Activated CD4-positive, alpha-beta memory T cell treated with anti-CD3 and anti-CD28 coated beads, Interleukin-2, amount 10 ng/mL, durations not matched to agents 7 days and 5 days (primary cell): ENCODE results near the gene CNBD2. TPM values are rescaled to one million over a fixed set of nuclear protein-coding genes. Genes with fewer than 3 reads are reported as not detected.
"Not testable (repeated sequence)": the region's sequence is repeated elsewhere in the genome, so short reads cannot be mapped to it uniquely, and the experiment has no call there.

Experiments used
- CTCF ChIA-PET: fragments of 350-600 bp; sonication (Branson Sonifier 250); formaldehyde crosslinking; loops from one replicate; lab custom pipeline; 2021; ENCODE audit warnings: antibody characterized with exemption, inconsistent platforms; lab: Charles Lee
- POLR2A ChIA-PET: fragments of 350-600 bp; sonication (Branson Sonifier 250); formaldehyde crosslinking; loops from one replicate; lab custom pipeline; 2021; ENCODE audit warnings: antibody characterized with exemption; lab: Charles Lee
- DNase-seq: peaks from one replicate; pipeline ENCODE4 v3.0.0-alpha.2; 2020
- H3K27ac Mint-ChIP-seq: one replicate; pipeline ENCODE4 v1.8.0; 2021; ENCODE audit warnings: mild to moderate bottlenecking, mixed read lengths
- H3K27me3 Mint-ChIP-seq: one replicate; pipeline ENCODE4 v1.8.0; 2021; ENCODE audit warnings: mixed read lengths
- H3K36me3 Mint-ChIP-seq: one replicate; pipeline ENCODE4 v1.8.0; 2021; ENCODE audit warnings: low read depth, mixed read lengths
- H3K4me1 Mint-ChIP-seq: one replicate; pipeline ENCODE4 v1.8.0; 2021; ENCODE audit warnings: mixed read lengths
- H3K4me3 Mint-ChIP-seq: one replicate; pipeline ENCODE4 v1.8.0; 2021; ENCODE audit warnings: mild to moderate bottlenecking, mixed read lengths
- H3K9me3 Mint-ChIP-seq: one replicate; pipeline ENCODE4 v1.8.0; 2021; ENCODE audit warnings: mixed read lengths
- total RNA-seq, 2 experiments: library from RNA; stranded (reverse); gene quantifications; one replicate each; pipeline ENCODE4 v1.2.3, GENCODE V29; 2021

Gene CNBD2
- 1 to 10 TPM; 4.6 to 5.4 TPM for total RNA-seq

DNA sequence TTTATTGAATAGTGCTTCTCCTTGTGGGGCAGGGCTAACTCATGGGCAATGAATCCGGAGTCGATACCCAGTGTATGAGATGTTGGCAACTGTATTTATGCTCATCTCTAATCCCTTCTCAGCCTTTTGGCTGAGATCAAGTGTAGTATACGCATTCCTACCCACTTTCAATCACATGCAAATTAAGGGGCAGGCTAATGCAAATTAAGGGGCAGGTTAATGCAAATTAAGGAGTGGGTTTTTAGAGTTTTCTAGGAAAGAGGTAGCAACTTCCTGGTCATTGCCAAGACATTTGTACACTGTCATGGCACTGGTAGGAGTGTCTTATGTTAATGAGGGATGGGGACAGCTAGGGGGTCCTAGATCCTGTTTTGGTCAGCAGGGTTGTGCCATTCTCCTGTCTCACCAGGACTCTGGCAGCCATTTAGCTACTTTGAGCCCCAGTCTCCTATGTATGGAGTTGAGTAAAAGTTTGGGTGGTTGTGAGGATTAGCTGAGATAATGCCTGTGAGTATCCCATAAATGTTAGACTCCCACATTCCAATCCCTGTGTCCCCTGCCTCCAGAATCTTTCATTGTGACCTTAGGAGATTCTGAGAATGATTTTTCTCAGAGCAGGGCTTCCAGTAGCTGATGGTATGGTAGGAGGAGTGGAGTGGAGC is at the start of gene CNBD2:
TSS of gene CNBD2 (plus strand) at position 612 of the 662 bp plus-strand sequence. CDS start 173 bp downstream, outside the sequence.
- peaks cover 14% of the 10 kb centered on the region for H3K27me3 Mint-ChIP-seq
- H3K36me3 Mint-ChIP-seq, result no peaks in the 10 kb centered on the region
- H3K27ac Mint-ChIP-seq, result no peak within 1 kb of the TSS
- H3K4me3 Mint-ChIP-seq, result no peak within 1 kb of the TSS
- no peaks in the 10 kb centered on the region for H3K9me3 Mint-ChIP-seq
- no peak for DNase-seq
- H3K4me1 Mint-ChIP-seq, result peaks cover 3% of the 10 kb centered on the region
- CTCF ChIA-PET, result interaction anchor here (0.5 to 1.4 kb wide), 6 partner anchors 13 to 971 kb away, joined by 3 to 4 read pairs (median 3); no protein-coding TSS in a partner anchor
- POLR2A ChIA-PET, result interaction anchor here (0.7 to 1.6 kb wide), 2 partner anchors 14 to 15 kb away, joined by 3 to 4 read pairs; partner anchors contain the start of gene SCAND1

DNA sequence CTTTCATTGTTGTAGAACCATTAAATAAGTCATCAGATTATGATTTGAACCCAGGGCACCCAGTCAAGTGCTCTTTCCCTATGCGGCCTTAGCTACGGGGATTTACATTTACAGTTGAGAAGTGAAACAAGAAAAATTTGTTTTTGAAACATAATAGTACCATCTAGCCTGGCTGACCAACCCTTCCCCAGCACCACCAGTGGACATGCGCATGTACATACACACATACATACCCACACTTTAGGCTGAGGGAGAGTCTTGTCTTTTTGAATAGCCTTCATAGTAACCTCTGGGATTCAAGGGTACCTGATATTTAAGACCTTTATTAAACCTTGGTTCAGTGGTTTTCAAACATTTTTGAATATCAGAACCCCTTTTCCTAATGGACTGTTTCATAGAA is 47.9 kb upstream of the CNBD2 start:
- Mint-ChIP-seq H3K27me3 (no peaks in the 10 kb centered on the region), H3K4me1 (no peaks in the 10 kb centered on the region), H3K9me3 (no peaks in the 10 kb centered on the region), H3K27ac (no peak overlapping the region), H3K4me3 (no peak overlapping the region), H3K36me3 (peaks cover 34% of the 10 kb centered on the region)
- CTCF ChIA-PET, result interaction anchor here (1.4 kb wide), 1 partner anchor 457 kb away, joined by 3 read pairs; no protein-coding TSS in a partner anchor
- no peak for DNase-seq
- POLR2A ChIA-PET, result interaction anchor here (1.5 kb wide), 1 partner anchor 8 kb away, joined by 3 read pairs; no protein-coding TSS in a partner anchor

DNA sequence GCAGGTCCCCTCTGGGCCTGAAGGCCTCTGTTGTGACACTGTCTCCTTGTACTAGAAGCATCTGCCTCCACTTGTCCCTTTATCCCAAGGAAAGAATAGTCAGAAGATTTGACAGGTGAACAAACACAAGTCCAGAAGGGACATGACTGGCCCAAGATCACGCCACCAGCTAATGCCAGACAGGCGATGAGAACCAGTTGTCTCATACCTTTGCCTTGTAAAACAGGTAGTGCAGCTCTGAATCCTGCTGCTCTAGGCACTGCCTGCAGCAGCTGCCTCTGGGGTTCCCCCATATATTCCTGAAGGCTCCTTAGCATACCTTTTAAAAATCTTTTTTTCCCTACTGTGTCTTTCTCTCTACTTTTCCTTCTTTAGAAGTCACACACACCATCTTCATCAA is 39.1 kb upstream of the CNBD2 start:
- peaks cover 33% of the 10 kb centered on the region for H3K36me3 Mint-ChIP-seq
- DNase-seq, result no peak
- no peaks in the 10 kb centered on the region for H3K27me3 Mint-ChIP-seq
- ChIA-PET POLR2A (no interaction called here), CTCF (interaction anchor here (1.0 to 1.4 kb wide), 2 partner anchors 25 to 33 kb away, joined by 4 to 9 read pairs; partner anchors contain the start of gene SCAND1)
- no peak overlapping the region for H3K27ac Mint-ChIP-seq
- H3K9me3 Mint-ChIP-seq, result no peaks in the 10 kb centered on the region
- no peak overlapping the region for H3K4me3 Mint-ChIP-seq
- peaks cover 14% of the 10 kb centered on the region for H3K4me1 Mint-ChIP-seq

DNA sequence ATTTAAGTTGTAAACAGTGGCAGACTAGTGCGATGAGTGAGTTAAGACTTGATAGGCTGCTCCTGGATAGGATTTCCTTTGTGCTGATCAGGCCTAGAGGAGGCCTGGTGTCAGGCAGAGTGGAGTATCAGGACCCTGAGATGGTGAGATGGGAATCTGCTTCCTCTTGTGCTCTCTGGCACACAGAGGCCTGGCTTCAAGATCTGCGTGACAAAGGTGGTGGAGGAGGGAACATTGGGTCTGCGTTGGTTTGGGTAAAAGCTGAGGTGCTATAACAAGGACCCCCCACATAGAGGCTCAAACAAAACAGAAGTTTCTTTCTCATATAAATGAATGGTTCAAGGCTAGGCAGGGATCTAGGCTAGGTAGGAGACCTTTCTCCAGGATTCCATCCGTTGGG is 34.3 kb upstream of the CNBD2 start:
- Mint-ChIP-seq H3K4me1 (peaks cover 16% of the 10 kb centered on the region), H3K4me3 (no peak overlapping the region), H3K9me3 (no peaks in the 10 kb centered on the region), H3K27ac (no peak overlapping the region), H3K36me3 (peaks cover 36% of the 10 kb centered on the region), H3K27me3 (no peaks in the 10 kb centered on the region)
- ChIA-PET POLR2A (no interaction called here), CTCF (interaction anchor here (0.7 kb wide), 1 partner anchor 13 kb away, joined by 3 read pairs; no protein-coding TSS in a partner anchor)
- DNase-seq, result no peak

DNA sequence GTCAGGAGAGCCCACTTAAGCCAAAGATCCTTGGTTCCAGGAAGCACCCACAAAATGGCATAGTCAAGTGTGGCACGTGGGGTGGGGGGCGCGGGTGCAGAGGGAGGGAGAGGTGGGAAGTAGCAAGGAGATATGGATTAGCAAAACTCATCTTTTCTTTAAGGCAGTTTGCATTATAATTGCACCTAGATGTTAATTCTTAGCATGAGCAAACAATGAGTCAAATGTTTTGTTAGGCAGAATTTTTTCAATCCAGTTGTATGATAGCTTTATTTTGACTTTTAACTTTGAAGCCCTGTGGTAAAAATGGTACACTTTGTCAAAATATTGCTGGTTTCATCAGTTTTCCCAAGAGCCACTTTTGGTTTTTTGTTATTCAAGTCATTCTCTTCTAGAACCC is 29.1 kb upstream of the CNBD2 start:
- DNase-seq, result no peak
- peaks cover 30% of the 10 kb centered on the region for H3K36me3 Mint-ChIP-seq
- H3K4me1 Mint-ChIP-seq, result peaks cover 3% of the 10 kb centered on the region
- no peak overlapping the region for H3K27ac Mint-ChIP-seq
- ChIA-PET CTCF (interaction anchor here (5.3 kb wide), 1 partner anchor 15 kb away, joined by 27 read pairs; the partner anchor contains the start of gene SCAND1), POLR2A (interaction anchor here (0.8 kb wide), 1 partner anchor 14 kb away, joined by 3 read pairs; no protein-coding TSS in a partner anchor)
- no peak overlapping the region for H3K4me3 Mint-ChIP-seq
- H3K27me3 Mint-ChIP-seq, result no peaks in the 10 kb centered on the region
- H3K9me3 Mint-ChIP-seq, result no peaks in the 10 kb centered on the region

DNA sequence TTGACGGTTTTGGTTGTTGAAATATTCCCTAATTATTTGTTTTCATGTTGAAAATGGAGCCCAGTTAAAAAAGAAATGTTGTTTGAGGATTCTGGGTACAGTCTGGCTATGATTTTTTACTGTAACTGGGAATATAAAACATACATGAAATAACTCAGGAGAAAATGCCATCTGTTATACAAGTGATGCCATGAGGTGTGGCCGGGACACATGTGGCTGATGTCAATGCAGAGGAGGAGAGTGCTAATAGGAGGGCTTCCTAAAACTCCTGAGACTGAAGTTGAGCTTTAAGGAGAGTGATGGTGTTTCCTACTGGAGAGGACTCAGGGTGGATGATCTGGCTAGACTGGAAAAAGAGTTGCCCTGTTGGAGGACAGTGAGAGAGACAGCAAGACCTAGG is 26.8 kb upstream of the CNBD2 start:
- no peak overlapping the region for H3K27ac Mint-ChIP-seq
- no peaks in the 10 kb centered on the region for H3K4me1 Mint-ChIP-seq
- ChIA-PET POLR2A (interaction anchor here (5.2 kb wide), 1 partner anchor 12 kb away, joined by 36 read pairs; the partner anchor contains the start of gene SCAND1), CTCF (interaction anchor here (5.3 kb wide), 1 partner anchor 13 kb away, joined by 27 read pairs; the partner anchor contains the start of gene SCAND1)
- DNase-seq, result no peak
- H3K9me3 Mint-ChIP-seq, result no peaks in the 10 kb centered on the region
- H3K4me3 Mint-ChIP-seq, result no peak overlapping the region
- H3K27me3 Mint-ChIP-seq, result no peaks in the 10 kb centered on the region
- H3K36me3 Mint-ChIP-seq, result peaks cover 34% of the 10 kb centered on the region

DNA sequence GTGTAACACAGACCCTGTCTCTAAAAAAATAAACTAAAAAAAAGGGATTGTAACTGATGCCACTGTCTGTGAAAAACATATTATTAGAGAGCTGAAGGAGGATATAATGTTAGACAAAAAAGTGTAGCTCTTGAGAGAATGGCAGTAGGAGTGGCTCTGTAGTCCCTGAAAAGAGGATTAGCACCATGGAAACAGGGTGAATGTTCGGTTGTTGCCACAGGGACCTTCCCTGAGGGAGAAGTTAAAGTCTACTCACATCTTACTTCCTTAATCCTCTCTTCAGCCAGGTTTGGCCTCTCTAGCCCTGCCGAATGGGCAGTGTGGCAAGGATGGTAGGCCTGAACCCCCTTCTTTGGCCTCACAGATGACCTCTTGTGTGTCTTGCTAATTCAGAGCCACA is 26.1 kb upstream of the CNBD2 start:
- Mint-ChIP-seq H3K4me3 (no peak overlapping the region), H3K4me1 (no peaks in the 10 kb centered on the region), H3K9me3 (no peaks in the 10 kb centered on the region), H3K27ac (no peak overlapping the region), H3K27me3 (no peaks in the 10 kb centered on the region), H3K36me3 (peaks cover 35% of the 10 kb centered on the region)
- ChIA-PET CTCF (interaction anchor here (5.3 kb wide), 1 partner anchor 12 kb away, joined by 27 read pairs; the partner anchor contains the start of gene SCAND1), POLR2A (interaction anchor here (0.8 to 5.2 kb wide), 2 partner anchors 11 to 15 kb away, joined by 3 to 36 read pairs; partner anchors contain the start of gene SCAND1)
- no peak for DNase-seq

DNA sequence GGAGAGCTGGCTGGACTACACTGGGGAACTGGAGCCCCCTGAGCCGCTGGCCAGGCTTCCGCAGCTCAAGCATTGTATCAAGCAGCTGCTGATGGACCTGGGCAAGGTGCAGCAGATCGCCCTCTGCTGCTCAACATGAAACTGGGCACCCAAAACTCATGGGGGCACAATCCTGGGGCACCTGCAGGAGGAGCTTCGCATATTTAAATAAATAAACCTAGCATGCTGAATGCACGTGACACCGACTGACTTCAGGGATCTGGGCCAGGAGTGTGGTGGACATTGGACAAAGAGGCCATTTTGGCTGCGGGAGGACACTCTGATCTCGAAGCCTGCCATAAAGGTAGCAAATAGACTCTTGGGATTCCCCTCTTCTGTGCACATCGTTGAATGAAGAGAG is 20.9 kb upstream of the CNBD2 start:
- ChIA-PET CTCF (interaction anchor here (0.6 to 1.8 kb wide), 15 partner anchors 10 to 255 kb away, joined by 3 to 7 read pairs (median 3); partner anchors contain the start of gene RBM39), POLR2A (interaction anchor here (1.1 kb wide), 1 partner anchor 205 kb away, joined by 4 read pairs; the partner anchor contains the start of gene RBM39)
- no peak overlapping the region for H3K4me3 Mint-ChIP-seq
- no peaks in the 10 kb centered on the region for H3K27me3 Mint-ChIP-seq
- H3K4me1 Mint-ChIP-seq, result peaks cover 23% of the 10 kb centered on the region
- H3K9me3 Mint-ChIP-seq, result no peaks in the 10 kb centered on the region
- peak; percentile 40 for DNase-seq
- no peak overlapping the region for H3K27ac Mint-ChIP-seq
- H3K36me3 Mint-ChIP-seq, result peaks cover 26% of the 10 kb centered on the region

DNA sequence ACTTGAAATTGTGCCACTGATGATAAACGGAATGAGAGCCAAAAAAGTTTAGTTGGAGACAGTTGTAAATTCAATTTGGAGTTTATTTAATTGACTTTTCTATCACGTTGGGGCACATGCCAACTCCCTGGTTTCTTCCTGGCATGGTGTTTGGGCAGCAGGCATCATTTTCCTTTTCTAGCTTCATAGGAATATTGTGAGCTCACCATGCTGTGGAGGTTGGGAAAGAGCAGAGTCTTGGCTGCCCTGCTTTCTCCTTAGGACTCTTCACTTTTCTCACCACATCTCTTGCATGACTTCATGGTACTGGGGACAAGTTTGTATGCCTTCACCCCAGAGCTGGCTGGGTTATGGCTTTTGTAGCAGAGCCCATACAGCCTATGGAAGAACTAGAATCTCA is 20.5 kb upstream of the CNBD2 start:
- Mint-ChIP-seq H3K4me1 (peaks cover 27% of the 10 kb centered on the region), H3K27ac (no peak overlapping the region)

DNA sequence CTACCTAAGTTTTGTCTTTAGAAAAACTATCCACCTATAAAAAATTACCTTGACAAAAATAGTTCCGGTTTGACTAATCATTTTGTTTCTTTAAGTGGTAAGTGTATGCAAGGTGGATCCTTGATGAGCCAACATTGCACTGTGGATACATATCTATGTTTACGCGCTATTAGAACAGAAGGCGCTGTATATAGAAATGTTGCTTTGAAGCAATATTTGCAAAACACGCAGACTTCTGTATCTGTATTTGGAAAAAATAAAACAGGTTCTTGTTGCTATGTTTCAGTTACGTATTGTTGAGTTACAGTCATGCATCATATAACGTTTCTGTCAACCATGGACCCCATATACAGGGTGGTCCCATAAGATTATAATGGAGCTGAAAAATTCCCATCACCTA is 18.3 kb upstream of the CNBD2 start:
- Mint-ChIP-seq H3K9me3 (no peaks in the 10 kb centered on the region), H3K27me3 (no peaks in the 10 kb centered on the region), H3K27ac (no peak overlapping the region), H3K36me3 (peaks cover 29% of the 10 kb centered on the region), H3K4me3 (no peak overlapping the region), H3K4me1 (peaks cover 30% of the 10 kb centered on the region)
- no peak for DNase-seq
- POLR2A ChIA-PET, result no interaction called here
- CTCF ChIA-PET, result interaction anchor here (1.3 kb wide), 1 partner anchor 351 kb away, joined by 3 read pairs; no protein-coding TSS in a partner anchor

More for the DNA sequence above, 20.5 kb upstream of the CNBD2 start:
- DNase-seq, result no peak
- ChIA-PET CTCF (interaction anchor here (0.7 to 1.8 kb wide), 13 partner anchors 10 to 255 kb away, joined by 3 to 7 read pairs (median 4); partner anchors contain the start of gene RBM39), POLR2A (interaction anchor here (1.1 kb wide), 1 partner anchor 206 kb away, joined by 4 read pairs; the partner anchor contains the start of gene RBM39)
- Mint-ChIP-seq H3K27me3 (no peaks in the 10 kb centered on the region), H3K4me3 (no peak overlapping the region), H3K36me3 (peaks cover 30% of the 10 kb centered on the region), H3K9me3 (no peaks in the 10 kb centered on the region)

DNA sequence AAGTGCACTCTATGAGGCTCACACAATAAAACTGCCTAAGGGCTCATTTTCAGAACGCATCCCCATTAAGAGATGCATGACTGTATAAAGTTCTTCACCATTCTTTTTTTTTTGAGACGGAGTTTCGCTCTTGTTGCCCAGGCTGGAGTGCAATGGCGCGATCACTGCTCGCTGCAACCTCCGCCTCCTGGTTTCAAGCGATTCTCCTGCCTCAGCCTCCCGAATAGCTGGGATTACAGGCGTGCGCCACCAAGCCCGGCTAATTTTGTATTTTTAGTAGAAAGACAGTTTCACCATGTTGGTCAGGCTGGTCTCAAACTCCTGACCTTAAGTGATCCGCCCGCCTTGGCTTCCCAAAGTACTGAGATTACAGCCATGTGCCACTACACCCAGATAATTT is 16.3 kb upstream of the CNBD2 start:
- H3K27me3 Mint-ChIP-seq, H3K9me3 Mint-ChIP-seq, DNase-seq: not testable (repeated sequence)
- ChIA-PET POLR2A (interaction anchor here (1.0 to 4.0 kb wide), 9 partner anchors 10 to 1227 kb away, joined by 3 to 133 read pairs (median 22); partner anchors contain the start of genes ERGIC3, MROH8, NFS1 and PHF20), CTCF (interaction anchor here (2.9 to 4.4 kb wide), 3 partner anchors 42 to 183 kb away, joined by 13 to 27 read pairs (median 22); partner anchors contain the start of gene PHF20)
- H3K27ac Mint-ChIP-seq, result peak overlapping the region; percentile 100
- peaks cover 27% of the 10 kb centered on the region for H3K36me3 Mint-ChIP-seq
- peaks cover 36% of the 10 kb centered on the region for H3K4me1 Mint-ChIP-seq
- peak overlapping the region; percentile 99 for H3K4me3 Mint-ChIP-seq
